Astrocyte (in vitro differentiated cells and primary cell): ENCODE results near the gene ARHGAP33. TPM values are rescaled to one million over a fixed set of nuclear protein-coding genes. Genes with fewer than 3 reads are reported as not detected.

Experiments
- DNase-seq: peaks from one replicate; pipeline ENCODE4 v3.0.0-alpha.2; 2010; ENCODE audit warnings: low read depth
- FAIRE-seq: peaks from 2 replicates; lab custom pipeline; 2011; peaks lifted over from hg19 to GRCh38; lab: Jason Lieb, UNC
- H2AFZ ChIP-seq: 2 replicates; pipeline ENCODE4 v1.6.0; 2012; ENCODE audit warnings: low read depth, low read length, inconsistent platforms
- H3K27ac ChIP-seq: 2 replicates; pipeline ENCODE4 v1.5.1; 2011; ENCODE audit warnings: low read depth, low read length, inconsistent platforms
- H3K27me3 ChIP-seq: 2 replicates; pipeline ENCODE4 v1.6.0; 2011; ENCODE audit warnings: low read length, inconsistent platforms; ENCODE audit not compliant: insufficient read depth
- H3K36me3 ChIP-seq: 2 replicates; pipeline ENCODE4 v1.5.1; 2011; ENCODE audit warnings: low read length, inconsistent platforms; ENCODE audit not compliant: insufficient read depth
- H3K4me1 ChIP-seq: 2 replicates; pipeline ENCODE4 v1.5.1; 2011; ENCODE audit warnings: low read length, inconsistent platforms; ENCODE audit not compliant: insufficient read depth
- H3K4me2 ChIP-seq: 2 replicates; pipeline ENCODE4 v1.6.0; 2012; ENCODE audit warnings: low read length, inconsistent platforms
- H3K4me3 ChIP-seq: 2 replicates; pipeline ENCODE4 v1.5.1; 2011; ENCODE audit warnings: low read depth, mild to moderate bottlenecking, low read length, inconsistent platforms; ENCODE audit not compliant: insufficient read depth
- H3K79me2 ChIP-seq: 2 replicates; pipeline ENCODE4 v1.6.0; 2012; ENCODE audit warnings: mild to moderate bottlenecking, low read length, inconsistent platforms; ENCODE audit not compliant: insufficient read depth
- H3K9ac ChIP-seq: 2 replicates; pipeline ENCODE4 v1.6.0; 2012; ENCODE audit warnings: mild to moderate bottlenecking, low read length, inconsistent platforms
- H3K9me3 ChIP-seq: 2 replicates; pipeline ENCODE4 v1.5.1; 2012; ENCODE audit warnings: low read depth, mild to moderate bottlenecking, low read length, inconsistent platforms; ENCODE audit not compliant: insufficient read depth
- H4K20me1 ChIP-seq: 2 replicates; pipeline ENCODE4 v1.6.0; 2012; ENCODE audit warnings: low read length, inconsistent platforms; ENCODE audit not compliant: insufficient read depth
- H3K27ac Mint-ChIP-seq: one replicate; pipeline ENCODE4 v1.8.0; 2021; ENCODE audit warnings: mild to moderate bottlenecking, mixed read lengths; ENCODE audit not compliant: unreplicated experiment
- H3K27me3 Mint-ChIP-seq: one replicate; pipeline ENCODE4 v1.8.0; 2021; ENCODE audit warnings: low read depth, mixed read lengths; ENCODE audit not compliant: unreplicated experiment
- H3K36me3 Mint-ChIP-seq: one replicate; pipeline ENCODE4 v1.8.0; 2021; ENCODE audit warnings: low read depth, mixed read lengths; ENCODE audit not compliant: unreplicated experiment
- H3K4me1 Mint-ChIP-seq: one replicate; pipeline ENCODE4 v1.8.0; 2021; ENCODE audit warnings: low read depth, mixed read lengths; ENCODE audit not compliant: unreplicated experiment
- H3K4me3 Mint-ChIP-seq: one replicate; pipeline ENCODE4 v1.8.0; 2021; ENCODE audit warnings: mild to moderate bottlenecking, moderate library complexity, mixed read lengths; ENCODE audit not compliant: unreplicated experiment
- H3K9me3 Mint-ChIP-seq: one replicate; pipeline ENCODE4 v1.8.0; 2021; ENCODE audit warnings: mild to moderate bottlenecking, mixed read lengths; ENCODE audit not compliant: unreplicated experiment
- EZH2 ChIP-seq: IDR thresholded peaks from 2 replicates; pipeline ENCODE4 v1.6.1; 2012; ENCODE audit warnings: mild to moderate bottlenecking, low read length, inconsistent platforms; ENCODE audit not compliant: insufficient read depth
- total RNA-seq: library from RNA; stranded (reverse); gene quantifications from 2 replicates; pipeline ENCODE4 v1.2.1, GENCODE V29; 2021
- TF ChIP-seq, protein P1 (sequence below): IDR thresholded peaks from 2 replicates; pipeline ENCODE4 v1.5.1; 2011; ENCODE audit warnings: low read depth, mild to moderate bottlenecking, inconsistent platforms, low read length, moderate library complexity; ENCODE audit not compliant: insufficient read depth

ARHGAP33 gene
- total RNA-seq, 1 donor from 2014 or later, result 5.5 TPM

- no peak overlapping the region for H3K9ac ChIP-seq
- no peaks in the 10 kb centered on the region for H3K9me3 ChIP-seq
- FAIRE-seq, result no peak
- peaks cover 42% of the 10 kb centered on the region for H4K20me1 ChIP-seq
- DNase-seq, result no peak
- no peak overlapping the region for H3K4me2 ChIP-seq
- H3K79me2 ChIP-seq, result no peaks in the 10 kb centered on the region
- no peak overlapping the region for H3K4me3 Mint-ChIP-seq
- H3K36me3 ChIP-seq, result peaks cover 26% of the 10 kb centered on the region
- no peak for TF ChIP-seq EZH2
- TF ChIP-seq, protein P1, sequence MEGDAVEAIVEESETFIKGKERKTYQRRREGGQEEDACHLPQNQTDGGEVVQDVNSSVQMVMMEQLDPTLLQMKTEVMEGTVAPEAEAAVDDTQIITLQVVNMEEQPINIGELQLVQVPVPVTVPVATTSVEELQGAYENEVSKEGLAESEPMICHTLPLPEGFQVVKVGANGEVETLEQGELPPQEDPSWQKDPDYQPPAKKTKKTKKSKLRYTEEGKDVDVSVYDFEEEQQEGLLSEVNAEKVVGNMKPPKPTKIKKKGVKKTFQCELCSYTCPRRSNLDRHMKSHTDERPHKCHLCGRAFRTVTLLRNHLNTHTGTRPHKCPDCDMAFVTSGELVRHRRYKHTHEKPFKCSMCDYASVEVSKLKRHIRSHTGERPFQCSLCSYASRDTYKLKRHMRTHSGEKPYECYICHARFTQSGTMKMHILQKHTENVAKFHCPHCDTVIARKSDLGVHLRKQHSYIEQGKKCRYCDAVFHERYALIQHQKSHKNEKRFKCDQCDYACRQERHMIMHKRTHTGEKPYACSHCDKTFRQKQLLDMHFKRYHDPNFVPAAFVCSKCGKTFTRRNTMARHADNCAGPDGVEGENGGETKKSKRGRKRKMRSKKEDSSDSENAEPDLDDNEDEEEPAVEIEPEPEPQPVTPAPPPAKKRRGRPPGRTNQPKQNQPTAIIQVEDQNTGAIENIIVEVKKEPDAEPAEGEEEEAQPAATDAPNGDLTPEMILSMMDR, result no peak
- H3K27me3 ChIP-seq, result no peaks in the 10 kb centered on the region
- no peaks in the 10 kb centered on the region for H3K4me1 Mint-ChIP-seq
- no peak overlapping the region for H3K27ac ChIP-seq
- no peaks in the 10 kb centered on the region for H3K4me1 ChIP-seq
- H2AFZ ChIP-seq, result no peak overlapping the region
- no peak overlapping the region for H3K27ac Mint-ChIP-seq
- H3K36me3 Mint-ChIP-seq, result peaks cover 26% of the 10 kb centered on the region
- no peaks in the 10 kb centered on the region for H3K9me3 Mint-ChIP-seq
- no peak overlapping the region for H3K4me3 ChIP-seq
- H3K27me3 Mint-ChIP-seq, result no peaks in the 10 kb centered on the region
These were observed 42.7 kb upstream of the ARHGAP33 start for GRCh38 chr19:35732540-35733179.

DNA sequence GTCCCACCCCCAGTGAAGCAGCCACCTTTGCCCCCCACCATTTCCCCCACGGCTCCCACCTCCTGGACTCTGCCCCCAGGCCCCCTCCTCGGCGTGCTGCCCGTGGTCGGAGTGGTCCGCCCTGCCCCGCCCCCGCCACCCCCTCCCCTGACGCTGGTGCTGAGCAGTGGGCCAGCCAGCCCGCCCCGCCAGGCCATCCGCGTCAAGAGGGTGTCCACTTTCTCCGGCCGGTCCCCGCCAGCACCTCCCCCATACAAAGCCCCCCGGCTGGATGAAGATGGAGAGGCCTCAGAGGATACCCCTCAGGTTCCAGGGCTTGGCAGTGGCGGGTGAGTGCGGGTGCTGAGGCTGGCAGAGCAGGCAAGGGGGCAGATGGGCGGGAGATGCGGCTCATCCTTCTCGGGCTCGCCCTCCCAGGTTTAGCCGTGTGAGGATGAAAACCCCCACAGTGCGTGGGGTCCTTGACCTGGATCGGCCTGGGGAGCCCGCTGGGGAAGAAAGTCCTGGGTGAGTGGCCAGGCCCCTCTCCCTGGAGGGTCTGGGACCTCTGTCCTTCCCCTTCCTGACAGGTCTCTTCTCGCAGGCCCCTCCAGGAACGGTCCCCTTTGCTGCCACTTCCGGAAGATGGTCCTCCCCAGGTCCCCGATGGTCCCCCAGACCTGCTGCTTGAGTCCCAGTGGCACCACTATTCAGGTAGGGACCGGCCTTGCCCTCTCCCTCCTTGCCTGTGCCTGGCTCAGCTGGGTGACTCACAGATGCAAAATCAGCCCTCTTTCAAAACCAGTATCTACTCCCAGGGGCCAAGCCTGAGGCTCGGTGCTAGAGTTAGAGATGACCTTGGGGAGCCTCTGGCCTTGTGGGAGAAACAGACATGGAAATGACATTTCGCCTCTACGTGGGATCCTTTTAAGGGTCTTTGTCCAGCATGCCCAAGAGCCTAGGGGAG, 41.9 kb upstream of the ARHGAP33 start:
- H3K9ac ChIP-seq, result no peak overlapping the region
- Mint-ChIP-seq H3K4me1 (no peaks in the 10 kb centered on the region), H3K4me3 (no peak overlapping the region), H3K9me3 (no peaks in the 10 kb centered on the region), H3K27ac (no peak overlapping the region), H3K36me3 (peaks cover 26% of the 10 kb centered on the region), H3K27me3 (no peaks in the 10 kb centered on the region)
- no peak overlapping the region for H3K27ac ChIP-seq
- H3K4me3 ChIP-seq, result no peak overlapping the region
- FAIRE-seq, result no peak
- no peak overlapping the region for H2AFZ ChIP-seq
- no peaks in the 10 kb centered on the region for H3K79me2 ChIP-seq
- H3K36me3 ChIP-seq, result peaks cover 23% of the 10 kb centered on the region
- no peak for DNase-seq
- no peaks in the 10 kb centered on the region for H3K27me3 ChIP-seq
- TF ChIP-seq, protein P1, result no peak
- TF ChIP-seq EZH2, result no peak
- H3K4me1 ChIP-seq, result no peaks in the 10 kb centered on the region
- H4K20me1 ChIP-seq, result peaks cover 45% of the 10 kb centered on the region
- no peak overlapping the region for H3K4me2 ChIP-seq
- H3K9me3 ChIP-seq, result no peaks in the 10 kb centered on the region

GRCh38 chr19:35734273-35734672, 41.1 kb upstream of the ARHGAP33 start:
- TF ChIP-seq, protein P1, result no peak
- TF ChIP-seq EZH2, result no peak
- Histone ChIP-seq H3K4me1 (no peaks in the 10 kb centered on the region), H3K36me3 (peaks cover 18% of the 10 kb centered on the region), H3K79me2 (no peaks in the 10 kb centered on the region), H3K9me3 (no peaks in the 10 kb centered on the region), H3K27ac (no peak overlapping the region), H3K4me3 (no peak overlapping the region), H3K27me3 (no peaks in the 10 kb centered on the region), H4K20me1 (peaks cover 40% of the 10 kb centered on the region), H3K4me2 (no peak overlapping the region), H3K9ac (no peak overlapping the region), H2AFZ (no peak overlapping the region)
- Mint-ChIP-seq H3K27ac (peak overlapping the region; percentile 16), H3K4me3 (no peak overlapping the region), H3K36me3 (peaks cover 25% of the 10 kb centered on the region), H3K4me1 (no peaks in the 10 kb centered on the region), H3K9me3 (no peaks in the 10 kb centered on the region), H3K27me3 (no peaks in the 10 kb centered on the region)
- no peak for DNase-seq
- FAIRE-seq, result no peak
